HepG2 (cell line): Measurements from ENCODE around the gene SYNE1. TPM values are rescaled to one million over a fixed set of nuclear protein-coding genes. Genes with fewer than 3 reads are reported as not detected.

Experiments used
- BCL6 ChIP-seq: IDR thresholded peaks from 2 replicates; pipeline ENCODE4 v1.6.1; 2016; ENCODE audit warnings: missing genetic modification reagents, missing compliant biosample characterization
- CREB1 ChIP-seq, 2 experiments: fragments of 450-650 bp in 1 of 2; IDR thresholded peaks; 2 replicates each; pipeline ENCODE4 v1.6.1; 2016 to 2017; ENCODE audit warnings: control low read depth in 1 of 2, mild to moderate bottlenecking in 1 of 2, missing compliant biosample characterization in 1 of 2, missing genetic modification characterization in 1 of 2
- ERF ChIP-seq: IDR thresholded peaks from 2 replicates; pipeline ENCODE4 v1.6.1; 2018; ENCODE audit warnings: missing biosample characterization, missing genetic modification reagents
- MAFK ChIP-seq, 2 experiments: IDR thresholded peaks in 1 of 2; conservative IDR thresholded peaks in 1 of 2; 2 replicates each; pipeline ENCODE4 v1.6.1; 2011; ENCODE audit warnings: improper control_type of control experiment in 2 of 2, low read length in 2 of 2
- ZFP36 ChIP-seq: fragments of 150-350 bp; IDR thresholded peaks from 2 replicates; pipeline ENCODE4 v1.6.1; 2018; ENCODE audit warnings: borderline replicate concordance, low read length, low read depth; ENCODE audit not compliant: partially characterized antibody
- ZFYVE20 ChIP-seq: sonication (generic); formaldehyde crosslinking; IDR thresholded peaks from 2 replicates; pipeline ENCODE4 v1.8.0; 2023; ENCODE audit warnings: low read depth, mild to moderate bottlenecking, moderate library complexity, missing genetic modification reagents, borderline replicate concordance
- ZGPAT ChIP-seq: IDR thresholded peaks from 2 replicates; pipeline ENCODE4 v1.6.1; 2016; ENCODE audit warnings: mild to moderate bottlenecking
- ZHX1 ChIP-seq: sonication (generic); formaldehyde crosslinking; IDR thresholded peaks from 2 replicates; pipeline ENCODE4 v1.8.1; 2022; ENCODE audit warnings: low read depth, mild to moderate bottlenecking, missing genetic modification reagents
- ZNF142 ChIP-seq: sonication (generic); formaldehyde crosslinking; IDR thresholded peaks from 2 replicates; pipeline ENCODE4 v1.4.0; 2020; ENCODE audit warnings: missing genetic modification reagents
- ZNF644 ChIP-seq: IDR thresholded peaks from 2 replicates; pipeline ENCODE4 v1.6.1; 2016; ENCODE audit warnings: low read depth
- ZSCAN5A ChIP-seq: sonication (generic); formaldehyde crosslinking; IDR thresholded peaks from 2 replicates; pipeline ENCODE4 v1.8.0; 2022; ENCODE audit warnings: mild to moderate bottlenecking, missing genetic modification reagents, borderline replicate concordance
- polyA plus RNA-seq, 8 experiments: library from polyadenylated mRNA; depleted of rRNA in 3 of 8; stranded (reverse) in 7 of 8; unstranded in 1 of 8; fragments of >200 nt; fragmentation: Illumina TruSeq in 4 of 8; extraction: Trizol in 4 of 8; gene quantifications; 2 replicates each; pipeline versions ENCODE4 v1.2.1 to v1.2.3, GENCODE V29; 2011 to 2016; ENCODE audit warnings: low read depth in 4 of 8, missing spikeins in 1 of 8, mixed read lengths in 1 of 8; ENCODE audit not compliant: insufficient read depth in 1 of 8
- total RNA-seq, 5 experiments: library from RNA; depleted of rRNA; stranded (reverse); fragments of >200 nt; fragmentation: Illumina TruSeq; extraction: Trizol; gene quantifications; 2 replicates each; pipeline ENCODE4 v1.2.3, GENCODE V29; 2016; ENCODE audit warnings: low read depth in 1 of 5

Gene SYNE1
- total and polyA plus RNA-seq, 2 of the 13 experiments (the other 11 are each of a cell fraction or from before 2014, with no cell fraction given): 5.5 to 15.9 TPM

- TF ChIP-seq ZNF142 (no peak), CREB1 (IDR thresholded peaks at IDR 0.05) (no peak; the same call in 1 of the 2 replicates), CREB1 (CRISPR knock-in tag; IDR thresholded peaks at IDR 0.05) (peak; percentile 84), ZSCAN5A (CRISPR knock-in tag) (0 out of 2 replicates have a peak, but pooled peaks have one; percentile 22), ZFYVE20 (CRISPR knock-in tag) (no peak), ZNF644 (CRISPR knock-in tag) (peak; percentile 93), ZFP36 (peak; percentile 57), MAFK (conservative IDR thresholded peaks at IDR 0.05 in 1 of 2, IDR thresholded peaks at IDR 0.05 in 1 of 2; ENCODE audit: low read length in 2 of 2) (no peak), BCL6 (peak; percentile 84), ZHX1 (CRISPR knock-in tag) (peak; percentile 56; the same call in 1 of the 2 replicates), ERF (peak; percentile 56; the same call in 1 of the 2 replicates), ZGPAT (peak; percentile 93)
These were observed 501.3 kb downstream of the SYNE1 start (continued) for GRCh38 chr6:152135755-152136448.
